Activated CD8-positive, alpha-beta T cell treated with anti-CD3 and anti-CD28 coated beads for 36 hours (primary cell): ENCODE data around the gene EME1. TPM values are rescaled to one million over a fixed set of nuclear protein-coding genes. Genes with fewer than 3 reads are reported as not detected.
"Not testable (repeated sequence)": the region's sequence is repeated elsewhere in the genome, so short reads cannot be mapped to it uniquely, and the experiment has no call there.

ENCODE experiments used
- ATAC-seq: fragments of 200-7000 bp; cut with Tn5 transposase; one replicate; pipeline ENCODE4 v1.10.0; 2021; ENCODE audit warnings: mild to moderate bottlenecking, moderate library complexity
- CTCF ChIA-PET: fragments of 350-600 bp; sonication (Branson Sonifier 250); formaldehyde crosslinking; loops from one replicate; lab custom pipeline; 2021; ENCODE audit warnings: antibody characterized with exemption; lab: Charles Lee
- POLR2A ChIA-PET: fragments of 350-600 bp; sonication (Branson Sonifier 250); formaldehyde crosslinking; loops from one replicate; lab custom pipeline; 2021; ENCODE audit warnings: antibody characterized with exemption; lab: Charles Lee
- DNase-seq: peaks from one replicate; pipeline ENCODE4 v3.0.0-alpha.2; 2020
- H3K27ac Mint-ChIP-seq: one replicate; pipeline ENCODE4 v1.8.0; 2021; ENCODE audit warnings: mild to moderate bottlenecking, mixed read lengths
- H3K27me3 Mint-ChIP-seq: one replicate; pipeline ENCODE4 v1.8.0; 2021; ENCODE audit warnings: mixed read lengths
- H3K36me3 Mint-ChIP-seq: one replicate; pipeline ENCODE4 v1.8.0; 2021; ENCODE audit warnings: low read depth, mixed read lengths
- H3K4me1 Mint-ChIP-seq: one replicate; pipeline ENCODE4 v1.8.0; 2021; ENCODE audit warnings: low read depth, mixed read lengths
- H3K4me3 Mint-ChIP-seq: one replicate; pipeline ENCODE4 v1.8.0; 2021; ENCODE audit warnings: mild to moderate bottlenecking, moderate library complexity, mixed read lengths
- H3K9me3 Mint-ChIP-seq: one replicate; pipeline ENCODE4 v1.8.0; 2021; ENCODE audit warnings: mixed read lengths
- intact Hi-C: fragments of 100-400 bp; cut with micrococcal nuclease; formaldehyde crosslinking; loops from one replicate; pipeline ENCODE4 v1.10.0; 2022
- total RNA-seq, 2 experiments: library from RNA; stranded (reverse); gene quantifications; one replicate each; pipeline ENCODE4 v1.2.3, GENCODE V29; 2021
- TF ChIP-seq, protein P1 (sequence below): fragments of 200-600 bp; IDR thresholded peaks from one replicate; pipeline ENCODE4 v1.8.0; 2022; ENCODE audit warnings: antibody characterized with exemption, mild to moderate bottlenecking

EME1 gene
- total RNA-seq, 2 experiments from 2014 or later = 48.0 to 48.6 TPM

- ChIA-PET POLR2A (no interaction called here), CTCF (interaction anchor here (1.3 kb wide), 1 partner anchor 236 kb away, joined by 4 read pairs; no protein-coding TSS in a partner anchor)
- TF ChIP-seq, protein P1, sequence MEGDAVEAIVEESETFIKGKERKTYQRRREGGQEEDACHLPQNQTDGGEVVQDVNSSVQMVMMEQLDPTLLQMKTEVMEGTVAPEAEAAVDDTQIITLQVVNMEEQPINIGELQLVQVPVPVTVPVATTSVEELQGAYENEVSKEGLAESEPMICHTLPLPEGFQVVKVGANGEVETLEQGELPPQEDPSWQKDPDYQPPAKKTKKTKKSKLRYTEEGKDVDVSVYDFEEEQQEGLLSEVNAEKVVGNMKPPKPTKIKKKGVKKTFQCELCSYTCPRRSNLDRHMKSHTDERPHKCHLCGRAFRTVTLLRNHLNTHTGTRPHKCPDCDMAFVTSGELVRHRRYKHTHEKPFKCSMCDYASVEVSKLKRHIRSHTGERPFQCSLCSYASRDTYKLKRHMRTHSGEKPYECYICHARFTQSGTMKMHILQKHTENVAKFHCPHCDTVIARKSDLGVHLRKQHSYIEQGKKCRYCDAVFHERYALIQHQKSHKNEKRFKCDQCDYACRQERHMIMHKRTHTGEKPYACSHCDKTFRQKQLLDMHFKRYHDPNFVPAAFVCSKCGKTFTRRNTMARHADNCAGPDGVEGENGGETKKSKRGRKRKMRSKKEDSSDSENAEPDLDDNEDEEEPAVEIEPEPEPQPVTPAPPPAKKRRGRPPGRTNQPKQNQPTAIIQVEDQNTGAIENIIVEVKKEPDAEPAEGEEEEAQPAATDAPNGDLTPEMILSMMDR = no peak
- DNase-seq (no peak), ATAC-seq (no peak)
- H3K36me3 Mint-ChIP-seq = no peaks in the 10 kb centered on the region
- H3K4me1 Mint-ChIP-seq = peaks cover 11% of the 10 kb centered on the region
- H3K27ac Mint-ChIP-seq = no peak overlapping the region
- peaks cover 2% of the 10 kb centered on the region for H3K27me3 Mint-ChIP-seq
- intact Hi-C loops = no loop called here
- no peak overlapping the region for H3K4me3 Mint-ChIP-seq
- H3K9me3 Mint-ChIP-seq = no peaks in the 10 kb centered on the region
Observed at GRCh38 chr17:50329716-50330115, 43.3 kb upstream of the EME1 start.

DNA sequence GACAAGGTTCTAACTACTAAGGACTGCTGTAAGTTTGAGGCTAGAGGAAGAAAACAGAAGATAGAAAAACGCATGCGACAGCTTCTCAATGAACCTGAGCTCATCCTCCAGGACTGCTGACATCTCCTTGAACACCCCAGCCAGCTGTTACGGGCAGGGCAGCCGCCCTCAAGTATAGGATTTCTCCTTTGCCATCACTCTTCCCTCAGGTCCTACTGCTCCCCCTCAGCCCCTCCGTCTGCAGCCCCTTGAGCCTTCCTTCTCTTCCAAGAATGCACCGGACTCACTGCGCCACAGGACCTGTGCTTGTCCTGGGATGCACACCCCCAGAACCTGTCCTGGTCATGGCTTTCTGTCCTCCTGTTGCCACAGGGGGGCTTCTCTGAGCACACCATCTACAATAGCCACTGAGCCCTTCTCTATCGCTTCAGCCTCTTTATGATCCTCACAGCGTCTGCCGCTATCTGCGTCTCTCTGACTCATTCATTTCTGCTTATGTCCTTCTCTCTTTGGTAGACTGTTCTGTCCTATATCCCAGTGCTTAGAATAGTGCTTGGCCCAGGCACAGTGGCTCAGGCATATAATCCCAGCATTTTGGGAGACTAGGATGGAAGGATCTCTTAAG lies 42.8 kb upstream of the EME1 start:
- Mint-ChIP-seq H3K9me3 (no peaks in the 10 kb centered on the region), H3K4me3 (no peak overlapping the region), H3K27me3 (peaks cover 2% of the 10 kb centered on the region), H3K4me1 (peaks cover 11% of the 10 kb centered on the region), H3K27ac (no peak overlapping the region), H3K36me3 (no peaks in the 10 kb centered on the region)
- intact Hi-C loops = no loop called here
- DNase-seq = no peak
- ATAC-seq = no peak
- ChIA-PET POLR2A (no interaction called here), CTCF (interaction anchor here (1.3 kb wide), 1 partner anchor 236 kb away, joined by 4 read pairs; no protein-coding TSS in a partner anchor)
- TF ChIP-seq, protein P1 = no peak

- intact Hi-C loops = no loop called here
- H3K4me1 Mint-ChIP-seq = peaks cover 11% of the 10 kb centered on the region
- peaks cover 2% of the 10 kb centered on the region for H3K27me3 Mint-ChIP-seq
- DNase-seq = no peak
- no peaks in the 10 kb centered on the region for H3K36me3 Mint-ChIP-seq
- CTCF ChIA-PET = interaction anchor here (1.3 kb wide), 1 partner anchor 237 kb away, joined by 4 read pairs; no protein-coding TSS in a partner anchor
- no peak overlapping the region for H3K4me3 Mint-ChIP-seq
- POLR2A ChIA-PET = no interaction called here
- no peak overlapping the region for H3K27ac Mint-ChIP-seq
- peak; percentile 77 for ATAC-seq
- TF ChIP-seq, protein P1 = no peak
- no peaks in the 10 kb centered on the region for H3K9me3 Mint-ChIP-seq
Observed at GRCh38 chr17:50331085-50331791, 41.8 kb upstream of the EME1 start.

DNA sequence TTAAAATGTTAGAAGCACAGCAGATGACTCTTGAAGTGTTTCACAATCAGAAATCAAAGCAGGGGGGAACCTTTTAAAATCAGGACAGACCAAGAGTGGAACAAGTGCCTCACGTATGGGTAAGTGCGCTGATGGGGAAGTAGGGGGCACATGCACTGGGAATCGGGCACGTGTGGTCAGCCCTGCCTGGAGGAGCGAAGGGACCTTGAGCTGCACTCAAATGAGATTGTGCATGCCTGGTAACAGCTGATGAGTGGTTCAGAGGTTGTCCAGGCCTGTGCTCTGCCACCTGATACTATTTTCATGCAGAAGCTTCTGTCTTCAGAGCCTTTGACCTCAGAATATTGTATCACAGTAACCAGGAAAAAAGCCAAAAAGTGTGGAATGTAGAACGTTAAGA lies 40.8 kb upstream of the EME1 start:
- TF ChIP-seq, protein P1 = no peak
- Mint-ChIP-seq H3K27ac (no peak overlapping the region), H3K36me3 (no peaks in the 10 kb centered on the region), H3K27me3 (peaks cover 2% of the 10 kb centered on the region), H3K4me3 (no peak overlapping the region), H3K4me1 (peaks cover 9% of the 10 kb centered on the region), H3K9me3 (no peaks in the 10 kb centered on the region)
- no peak for DNase-seq
- ATAC-seq = no peak
- ChIA-PET CTCF (interaction anchor here (1.3 to 1.5 kb wide), 2 partner anchors 131 to 132 kb away, joined by 3 to 4 read pairs; partner anchors contain the start of gene COL1A1), POLR2A (interaction anchor here (1.1 kb wide), 1 partner anchor 14 kb away, joined by 3 read pairs; the partner anchor contains the start of gene XYLT2)
- intact Hi-C loops = no loop called here

GRCh38 chr17:50333291-50334057 lies 39.6 kb upstream of the EME1 start:
- H3K27me3 Mint-ChIP-seq, H3K27ac Mint-ChIP-seq, H3K9me3 Mint-ChIP-seq, intact Hi-C loops, H3K4me1 Mint-ChIP-seq, ATAC-seq, H3K36me3 Mint-ChIP-seq: not testable (repeated sequence)
- ChIA-PET CTCF (interaction anchor here (0.7 to 2.7 kb wide), 5 partner anchors 29 to 134 kb away, joined by 3 to 11 read pairs (median 4); partner anchors contain the start of gene COL1A1), POLR2A (interaction anchor here (1.1 kb wide), 1 partner anchor 13 kb away, joined by 3 read pairs; the partner anchor contains the start of gene XYLT2)
- peak overlapping the region; percentile 26 for H3K4me3 Mint-ChIP-seq
- peak; percentile 35 for DNase-seq
